Heart right ventricle (tissue), 16 donors: ENCODE measurements around the gene KNSTRN. TPM values are rescaled to one million over a fixed set of nuclear protein-coding genes. Genes with fewer than 3 reads are reported as not detected.

Experiments used
- ATAC-seq, 8 donors: fragments of 200-7000 bp; cut with Tn5 transposase; one replicate each; pipeline ENCODE4 v1.9.1; 2020; ENCODE audit warnings: mild to moderate bottlenecking in 8 of 8, moderate library complexity in 8 of 8, moderate number of reproducible peaks in 1 of 8
- DNase-seq, 2 donors: peaks; one replicate each; pipeline ENCODE4 v3.0.0-alpha.2; 2020
- H3K27ac ChIP-seq, 10 donors: fragments of 200-600 bp; sonication (generic) in 2 of 10; one replicate each; pipeline versions ENCODE4 v1.5.0 to v1.8.0; 2020 to 2022; ENCODE audit warnings: mild to moderate bottlenecking in 3 of 10
- H3K27me3 ChIP-seq, 7 donors: fragments of 200-600 bp; one replicate each; pipeline ENCODE4 v1.8.0; 2021 to 2022; ENCODE audit warnings: mild to moderate bottlenecking in 2 of 7
- H3K36me3 ChIP-seq, 9 donors: fragments of 200-600 bp; sonication (generic) in 1 of 9; one replicate each; pipeline versions ENCODE4 v1.5.0 to v1.8.0; 2020 to 2022; ENCODE audit warnings: mild to moderate bottlenecking in 2 of 9
- H3K4me1 ChIP-seq, 9 donors: fragments of 200-600 bp; sonication (generic) in 1 of 9; one replicate each; pipeline versions ENCODE4 v1.5.0 to v1.8.0; 2020 to 2022; ENCODE audit warnings: mild to moderate bottlenecking in 4 of 9
- H3K4me3 ChIP-seq, 10 donors: fragments of 200-600 bp; sonication (generic) in 2 of 10; one replicate each; pipeline versions ENCODE4 v1.5.0 to v1.8.0; 2020 to 2022; ENCODE audit warnings: mild to moderate bottlenecking in 7 of 10, moderate library complexity in 2 of 10
- H3K9me3 ChIP-seq, 11 donors: fragments of 200-600 bp in 10 of 11; sonication (generic) in 2 of 11; one replicate each; pipeline versions ENCODE4 v1.5.0 to v1.8.0; 2013 to 2022; ENCODE audit warnings: mild to moderate bottlenecking in 2 of 11, control low read depth in 1 of 11, moderate library complexity in 1 of 11
- WGBS, 2 donors: extraction: QIAGEN DNeasy Blood & Tissue Kit; methylation state at CpG; one replicate each; pipeline ENCODE4 v1.1.7; 2013; ENCODE audit warnings: inconsistent platforms in 1 of 2; 5-methylcytosine and 5-hydroxymethylcytosine counted together
- intact Hi-C, 10 donors: fragments of 100-400 bp; cut with DNase I; formaldehyde crosslinking; loops; one replicate each; pipeline versions ENCODE4 v1.11.1 to v1.14.2; 2022
- polyA plus RNA-seq, 2 donors: library from polyadenylated mRNA; stranded (reverse); fragments of 200-250 nt; gene quantifications; one replicate each; pipeline ENCODE4 v1.2.3, GENCODE V29; 2013
- total RNA-seq, 10 donors: library from RNA; stranded (reverse); fragmentation: NEBNext Ultra II Directional in 3 of 10; extraction: Animal tissue kit (Norgen Biotek cat#: 25700) in 3 of 10; gene quantifications; one replicate each; pipeline versions ENCODE4 v1.2.1 to v1.2.4, GENCODE V29; 2021 to 2023
- TF ChIP-seq, protein P1 (sequence below), 9 donors: fragments of 200-600 bp; sonication (generic) in 2 of 9; IDR thresholded peaks; one replicate each; pipeline versions ENCODE4 v1.5.0 to v1.8.0; 2021 to 2022; ENCODE audit warnings: antibody characterized with exemption in 9 of 9, mild to moderate bottlenecking in 5 of 9, moderate library complexity in 1 of 9
- donor health status: Arrhythmogenic right ventricular cardiomyopathy.
- donor health status: ischemic (EF 13 %, LVEDD 7.1; RV severe dilation, severe dysfunction).
- donor health status: healthy with polysubstance abuse.
- donor health status: DM: no; HTN: yes; CAD: no.
- donor health status: DM: no; HTN: no; CAD: no.
- donor health status: ischemic (EF 25% LVEDD 6.9; RV normal size, moderate dysfunction).
- donor health status: ischemic (EF 25% LVEDD 5.7; RV mildly dilated, moderate dysfunction).
- donor health status: healthy.
- donor health status: DM: yes; HTN: yes; CAD: no.
- donor health status: Ischemic cardiomyopathy.
- donor health status: ischemic (EF 35%, LVEDD 5.7; RV mildly dilated, moderate dysfunction).
- donor health status: nonischemic (EF 11% LVEDD 7.7; RV severe dilation, severe dysfunction).
- donor health status: DM: yes; HTN: yes; CAD: no.
- donor health status: PGD.
- donor health status: ischemic (EF 29% LVEDD 5.4; RV normal size, mild dysfunction).
- donor health status: nonischemic (EF 23%, LVEDD 6.1; RV moderate dilation, normal function).

KNSTRN gene
- total and polyA plus RNA-seq, 12 donors, result 5.3 to 16.0 (median 8.3) TPM

- DNase-seq (peak in 1 of 2 donors; percentile 36), ATAC-seq (peak; percentile 40 to 83 (median 67))
- Histone ChIP-seq H3K4me1 (peaks cover 6 to 26% (median 23%) of the 10 kb centered on the region in 9 donors), H3K27ac (peak overlapping the region; percentile 52 to 82 (median 64)), H3K27me3 (no peaks in the 10 kb centered on the region), H3K9me3 (no peaks in the 10 kb centered on the region), H3K36me3 (peaks cover 0 to 44% (median 10%) of the 10 kb centered on the region in 9 donors), H3K4me3 (no peak overlapping the region)
- intact Hi-C loops, result loop anchor here (2.0 to 10.0 kb wide), 11 partner anchors 53 to 375 kb away; partner anchors contain the start of genes CCDC9B (in 3 of the 10), INAFM2 (in 2 of the 10) and ANKRD63 (in 1 of the 10)
- TF ChIP-seq, protein P1, sequence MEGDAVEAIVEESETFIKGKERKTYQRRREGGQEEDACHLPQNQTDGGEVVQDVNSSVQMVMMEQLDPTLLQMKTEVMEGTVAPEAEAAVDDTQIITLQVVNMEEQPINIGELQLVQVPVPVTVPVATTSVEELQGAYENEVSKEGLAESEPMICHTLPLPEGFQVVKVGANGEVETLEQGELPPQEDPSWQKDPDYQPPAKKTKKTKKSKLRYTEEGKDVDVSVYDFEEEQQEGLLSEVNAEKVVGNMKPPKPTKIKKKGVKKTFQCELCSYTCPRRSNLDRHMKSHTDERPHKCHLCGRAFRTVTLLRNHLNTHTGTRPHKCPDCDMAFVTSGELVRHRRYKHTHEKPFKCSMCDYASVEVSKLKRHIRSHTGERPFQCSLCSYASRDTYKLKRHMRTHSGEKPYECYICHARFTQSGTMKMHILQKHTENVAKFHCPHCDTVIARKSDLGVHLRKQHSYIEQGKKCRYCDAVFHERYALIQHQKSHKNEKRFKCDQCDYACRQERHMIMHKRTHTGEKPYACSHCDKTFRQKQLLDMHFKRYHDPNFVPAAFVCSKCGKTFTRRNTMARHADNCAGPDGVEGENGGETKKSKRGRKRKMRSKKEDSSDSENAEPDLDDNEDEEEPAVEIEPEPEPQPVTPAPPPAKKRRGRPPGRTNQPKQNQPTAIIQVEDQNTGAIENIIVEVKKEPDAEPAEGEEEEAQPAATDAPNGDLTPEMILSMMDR (IDR thresholded peaks at IDR 0.05), result no peak
- WGBS, 2 donors, result 52 to 56% methylated on average over 11 of the region's 11 CpGs
Observed at GRCh38 chr15:40420071-40420713, 37.7 kb downstream of the KNSTRN start.

DNA sequence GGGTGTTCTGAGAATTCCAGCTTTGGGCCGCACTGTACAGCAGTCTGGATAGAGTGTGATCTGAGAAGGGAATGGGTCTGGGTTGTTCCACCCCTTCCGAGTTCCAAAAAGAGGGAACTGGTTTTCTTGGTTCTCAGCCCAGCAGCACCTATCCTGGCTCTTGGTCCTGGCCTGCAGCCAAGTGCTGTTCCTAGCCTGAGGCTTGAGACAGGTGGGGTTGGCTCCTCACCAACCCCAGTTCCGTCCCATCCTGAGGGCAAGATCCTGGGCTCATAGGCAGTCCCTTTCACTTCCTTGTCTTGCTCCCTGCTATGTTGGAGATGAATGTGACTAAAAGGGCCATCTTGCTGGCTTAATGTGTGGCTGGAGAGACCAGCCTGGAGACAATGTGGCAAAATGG is 38.3 kb downstream of the KNSTRN start:
- Histone ChIP-seq H3K27ac (peak overlapping the region; percentile 52 to 82 (median 64)), H3K27me3 (no peaks in the 10 kb centered on the region), H3K36me3 (peaks cover 0 to 38% (median 7%) of the 10 kb centered on the region in 9 donors), H3K4me3 (no peak overlapping the region), H3K9me3 (no peaks in the 10 kb centered on the region), H3K4me1 (peaks cover 6 to 26% (median 23%) of the 10 kb centered on the region in 9 donors)
- ATAC-seq, result peak; percentile 21 to 53 (median 32)
- intact Hi-C loops, result loop anchor here (1.0 to 10.0 kb wide), 12 partner anchors 53 to 376 kb away; partner anchors contain the start of genes CCDC9B (in 3 of the 10), INAFM2 (in 2 of the 10) and ANKRD63 (in 1 of the 10)
- DNase-seq, result no peak
- WGBS, 2 donors, result 40% methylated on average over 3 of the region's 3 CpGs
- TF ChIP-seq, protein P1 (IDR thresholded peaks at IDR 0.05), result no peak

GRCh38 chr15:40421246-40422157 is 39.0 kb downstream of the KNSTRN start:
- Histone ChIP-seq H3K4me1 (peaks cover 6 to 26% (median 23%) of the 10 kb centered on the region in 9 donors), H3K27me3 (no peaks in the 10 kb centered on the region), H3K9me3 (no peaks in the 10 kb centered on the region), H3K27ac (peak overlapping the region in 9 of 10 donors; percentile 52 to 82 (median 64)), H3K36me3 (peaks cover 0 to 31% (median under 1%) of the 10 kb centered on the region in 9 donors), H3K4me3 (no peak overlapping the region)
- DNase-seq (peak; percentile 76 to 84), ATAC-seq (peak; percentile 84 to 93 (median 90))
- intact Hi-C loops, result loop anchor here (1.0 to 10.0 kb wide), 16 partner anchors 54 to 377 kb away; partner anchors contain the start of genes CCDC9B (in 3 of the 10), INAFM2 (in 2 of the 10) and ANKRD63 (in 1 of the 10)
- TF ChIP-seq, protein P1 (IDR thresholded peaks at IDR 0.05), result peak; percentile 88 to 96 (median 95)
- WGBS, 2 donors, result 12 to 13% methylated on average over 30 to 31 of the region's 31 CpGs
